SK-N-SH (cell line): ENCODE data around the gene CFI. TPM values are rescaled to one million over a fixed set of nuclear protein-coding genes. Genes with fewer than 3 reads are reported as not detected.

Experiments used
- CTCF ChIA-PET: fragments of 300-600, 350-600 bp; formaldehyde crosslinking; extraction: SDS; loops from one replicate; lab custom pipeline; 2021; lab: Yijun Ruan, JAX
- POLR2A ChIA-PET: fragments of 350-600 bp; sonication (Branson Sonifier 250); formaldehyde crosslinking; extraction: SDS; loops from one replicate; lab custom pipeline; 2020; ENCODE audit warnings: antibody characterized with exemption, inconsistent platforms; lab: Yijun Ruan, JAX
- DNase-seq: peaks from one replicate; pipeline ENCODE4 v3.0.0; 2012
- H2AFZ ChIP-seq: fragments of 200-600 bp; sonication (generic); 2 replicates; pipeline ENCODE4 v1.8.1; 2016; ENCODE audit warnings: antibody characterized with exemption, mild to moderate bottlenecking, low read depth
- H3F3A ChIP-seq: fragments of 200-600 bp; sonication (generic); replicated peaks from 2 replicates; pipeline ENCODE3; 2016; ENCODE audit warnings: antibody characterized with exemption, mild to moderate bottlenecking; ENCODE audit not compliant: insufficient read depth
- H3K27ac ChIP-seq, 2 experiments: fragments of 200-500 bp in 1 of 2; fragments of 200-600 bp in 1 of 2; sonication (Bioruptor generic) in 1 of 2; sonication (generic), shearing (Covaris generic) in 1 of 2; 2 replicates each; pipeline versions ENCODE4 v1.5.1 to v1.6.1; 2014 to 2016; ENCODE audit warnings: low read depth in 2 of 2, inconsistent platforms in 1 of 2, low read length in 1 of 2, mild to moderate bottlenecking in 1 of 2, mixed read lengths in 1 of 2
- H3K27me3 ChIP-seq: fragments of 200-600 bp; sonication (generic), shearing (Covaris generic); 2 replicates; pipeline ENCODE4 v1.6.1; 2016; ENCODE audit warnings: mixed run types; ENCODE audit not compliant: insufficient read depth
- H3K36me3 ChIP-seq, 2 experiments: fragments of 200-500 bp in 1 of 2; fragments of 200-600 bp in 1 of 2; sonication (Bioruptor generic) in 1 of 2; sonication (generic) in 1 of 2; replicated peaks in 1 of 2; 2 replicates each; pipeline versions ENCODE3 to v1.5.1; 2014 to 2016; ENCODE audit warnings: low read length in 1 of 2, mild to moderate bottlenecking in 1 of 2; ENCODE audit not compliant: insufficient read depth in 2 of 2, control insufficient read depth in 1 of 2
- H3K4me1 ChIP-seq, 2 experiments: fragments of 200-500 bp in 1 of 2; fragments of 200-600 bp in 1 of 2; sonication (Bioruptor generic) in 1 of 2; sonication (generic), shearing (Covaris generic) in 1 of 2; 2 replicates each; pipeline versions ENCODE4 v1.5.1 to v1.6.1; 2014 to 2016; ENCODE audit warnings: low read depth in 1 of 2, low read length in 1 of 2, mixed run types in 1 of 2; ENCODE audit not compliant: insufficient read depth in 2 of 2, control insufficient read depth in 1 of 2
- H3K4me2 ChIP-seq: fragments of 200-600 bp; sonication (generic), shearing (Covaris generic); 2 replicates; pipeline ENCODE4 v1.6.1; 2017; ENCODE audit warnings: mixed run types
- H3K4me3 ChIP-seq, 2 experiments: fragments of 200-500 bp in 1 of 2; fragments of 200-600 bp in 1 of 2; sonication (Bioruptor generic) in 1 of 2; sonication (generic), shearing (Covaris generic) in 1 of 2; 2 replicates each; pipeline versions ENCODE4 v1.5.1 to v1.8.1; 2014 to 2016; ENCODE audit warnings: low read depth in 2 of 2, inconsistent platforms in 1 of 2, low read length in 1 of 2, mild to moderate bottlenecking in 1 of 2, mixed read lengths in 1 of 2, moderate library complexity in 1 of 2
- H3K79me2 ChIP-seq: fragments of 200-600 bp; sonication (generic); 2 replicates; pipeline ENCODE4 v1.8.1; 2017; ENCODE audit warnings: mild to moderate bottlenecking; ENCODE audit not compliant: insufficient read depth
- H3K9ac ChIP-seq: fragments of 200-600 bp; sonication (generic); 2 replicates; pipeline ENCODE4 v1.6.1; 2017; ENCODE audit warnings: mixed run types
- H3K9me2 ChIP-seq: fragments of 200-600 bp; sonication (generic); 2 replicates; pipeline ENCODE4 v1.6.1; 2017; ENCODE audit warnings: mixed run types
- H3K9me3 ChIP-seq: fragments of 200-600 bp; sonication (generic); 2 replicates; pipeline ENCODE4 v1.6.1; 2017; ENCODE audit warnings: mixed run types, mild to moderate bottlenecking, moderate library complexity
- H4K20me1 ChIP-seq: fragments of 200-600 bp; sonication (generic); 2 replicates; pipeline ENCODE4 v1.6.1; 2017; ENCODE audit warnings: mild to moderate bottlenecking, mixed run types; ENCODE audit not compliant: insufficient read depth
- CHD2 ChIP-seq: fragments of 150-350 bp; IDR thresholded peaks from 2 replicates; pipeline ENCODE4 v1.6.1; 2018; ENCODE audit warnings: low read length; ENCODE audit not compliant: partially characterized antibody
- EZH2phosphoT487 ChIP-seq: fragments of 200-600 bp; sonication (generic); IDR thresholded peaks from 2 replicates; pipeline ENCODE4 v1.6.1; 2017; ENCODE audit warnings: low read depth, mixed run types, mild to moderate bottlenecking, antibody characterized with exemption, moderate library complexity, borderline replicate concordance
- FOXJ3 ChIP-seq: sonication (generic); formaldehyde crosslinking; IDR thresholded peaks from 2 replicates; pipeline ENCODE4 v1.5.1; 2020; ENCODE audit warnings: mild to moderate bottlenecking, missing genetic modification reagents
- FOXM1 ChIP-seq: IDR thresholded peaks from 2 replicates; pipeline ENCODE4 v1.4.0; 2012; ENCODE audit warnings: low read depth, mild to moderate bottlenecking
- GABPA ChIP-seq: IDR thresholded peaks from 2 replicates; pipeline ENCODE4 v1.4.0; 2012; ENCODE audit warnings: low read depth, mild to moderate bottlenecking
- GATA2 ChIP-seq: sonication (generic); formaldehyde crosslinking; IDR thresholded peaks from 2 replicates; pipeline ENCODE4 v1.5.0; 2020; ENCODE audit warnings: mild to moderate bottlenecking, missing genetic modification reagents
- JUND ChIP-seq: IDR thresholded peaks from 2 replicates; pipeline ENCODE4 v1.4.0; 2012
- MEF2A ChIP-seq: IDR thresholded peaks from 2 replicates; pipeline ENCODE4 v1.4.0; 2012; ENCODE audit warnings: low read depth, borderline replicate concordance
- MXI1 ChIP-seq: IDR thresholded peaks from 2 replicates; pipeline ENCODE4 v1.6.1; 2012; ENCODE audit warnings: mild to moderate bottlenecking, low read depth, low read length, improper control_type of control experiment
- NRF1 ChIP-seq: IDR thresholded peaks from 2 replicates; pipeline ENCODE4 v1.6.1; 2012; ENCODE audit warnings: low read depth, mild to moderate bottlenecking, low read length
- POLR2AphosphoS5 ChIP-seq: IDR thresholded peaks from 2 replicates; pipeline ENCODE4 v1.6.1; 2012; ENCODE audit warnings: low read depth, low read length
- RAD21 ChIP-seq: IDR thresholded peaks from 2 replicates; pipeline ENCODE4 v1.6.1; 2012; ENCODE audit warnings: mild to moderate bottlenecking, low read length
- RXRA ChIP-seq: IDR thresholded peaks from 2 replicates; pipeline ENCODE4 v1.4.0; 2012; ENCODE audit warnings: low read depth, mild to moderate bottlenecking, borderline replicate concordance
- TCF12 ChIP-seq: IDR thresholded peaks from 2 replicates; pipeline ENCODE4 v1.4.0; 2012
- TEAD4 ChIP-seq: IDR thresholded peaks from 2 replicates; pipeline ENCODE4 v1.4.0; 2012; ENCODE audit warnings: mild to moderate bottlenecking, borderline replicate concordance; ENCODE audit not compliant: insufficient read depth
- YY1 ChIP-seq: IDR thresholded peaks from 2 replicates; pipeline ENCODE4 v1.4.0; 2012; ENCODE audit warnings: low read depth, mild to moderate bottlenecking
- WGBS: methylation state at CpG from one replicate; pipeline ENCODE4 v1.1.6; 2017; ENCODE audit warnings: low lambda C conversion rate; 5-methylcytosine and 5-hydroxymethylcytosine counted together
- polyA plus RNA-seq, 3 experiments: library from polyadenylated mRNA; depleted of rRNA; stranded (reverse); fragments of >200 nt; gene quantifications; 2 replicates each; pipeline ENCODE4 v1.2.3, GENCODE V29; 2012
- TF ChIP-seq, protein P1 (sequence below): IDR thresholded peaks from 2 replicates; pipeline ENCODE4 v1.4.0; 2012; ENCODE audit warnings: low read depth
- TF ChIP-seq, protein P2 (sequence below): IDR thresholded peaks from 2 replicates; pipeline ENCODE4; 2012
- TF ChIP-seq, protein P3 (sequence below): IDR thresholded peaks from 2 replicates; pipeline ENCODE4 v1.4.0; 2012; ENCODE audit warnings: low read depth, borderline replicate concordance
- TF ChIP-seq, protein P4 (sequence below): fragments of 150-350 bp; IDR thresholded peaks from 2 replicates; pipeline ENCODE4 v1.6.1; 2017; ENCODE audit warnings: antibody characterized with exemption, low read length, low read depth, borderline replicate concordance

The CFI gene
- polyA plus RNA-seq, 1 of the 3 experiments (the other 2 are of a cell fraction): 19.6 TPM

DNA sequence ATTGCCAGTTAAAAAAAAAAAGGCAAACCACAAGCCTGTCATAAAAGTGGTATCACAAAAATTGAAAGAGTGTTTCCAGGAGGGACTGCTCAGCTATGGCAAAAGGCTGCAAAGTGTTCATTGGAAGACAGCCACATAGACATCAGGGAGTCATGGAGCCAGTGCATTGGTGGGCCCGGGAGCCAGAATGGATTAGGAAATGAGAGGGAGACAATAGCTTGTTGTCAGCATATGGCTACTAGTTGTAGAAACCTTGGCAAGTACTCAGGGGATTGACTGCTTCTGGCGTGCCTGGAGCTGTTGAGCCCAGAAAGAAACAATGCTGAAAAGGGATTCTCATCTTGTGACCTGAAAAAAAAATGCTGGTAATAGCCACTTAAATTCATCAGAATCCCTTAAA is 18.8 kb upstream of the CFI start (continued):
- TF ChIP-seq, protein P1, sequence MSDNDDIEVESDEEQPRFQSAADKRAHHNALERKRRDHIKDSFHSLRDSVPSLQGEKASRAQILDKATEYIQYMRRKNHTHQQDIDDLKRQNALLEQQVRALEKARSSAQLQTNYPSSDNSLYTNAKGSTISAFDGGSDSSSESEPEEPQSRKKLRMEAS: no peak
- TF ChIP-seq YY1: no peak
- no peak for TF ChIP-seq POLR2AphosphoS5
- TF ChIP-seq GABPA: no peak
- TF ChIP-seq, protein P2, sequence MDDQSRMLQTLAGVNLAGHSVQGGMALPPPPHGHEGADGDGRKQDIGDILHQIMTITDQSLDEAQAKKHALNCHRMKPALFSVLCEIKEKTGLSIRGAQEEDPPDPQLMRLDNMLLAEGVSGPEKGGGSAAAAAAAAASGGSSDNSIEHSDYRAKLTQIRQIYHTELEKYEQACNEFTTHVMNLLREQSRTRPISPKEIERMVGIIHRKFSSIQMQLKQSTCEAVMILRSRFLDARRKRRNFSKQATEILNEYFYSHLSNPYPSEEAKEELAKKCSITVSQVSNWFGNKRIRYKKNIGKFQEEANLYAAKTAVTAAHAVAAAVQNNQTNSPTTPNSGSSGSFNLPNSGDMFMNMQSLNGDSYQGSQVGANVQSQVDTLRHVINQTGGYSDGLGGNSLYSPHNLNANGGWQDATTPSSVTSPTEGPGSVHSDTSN: no peak
- TF ChIP-seq, all 33 proteins: peak for 0

DNA sequence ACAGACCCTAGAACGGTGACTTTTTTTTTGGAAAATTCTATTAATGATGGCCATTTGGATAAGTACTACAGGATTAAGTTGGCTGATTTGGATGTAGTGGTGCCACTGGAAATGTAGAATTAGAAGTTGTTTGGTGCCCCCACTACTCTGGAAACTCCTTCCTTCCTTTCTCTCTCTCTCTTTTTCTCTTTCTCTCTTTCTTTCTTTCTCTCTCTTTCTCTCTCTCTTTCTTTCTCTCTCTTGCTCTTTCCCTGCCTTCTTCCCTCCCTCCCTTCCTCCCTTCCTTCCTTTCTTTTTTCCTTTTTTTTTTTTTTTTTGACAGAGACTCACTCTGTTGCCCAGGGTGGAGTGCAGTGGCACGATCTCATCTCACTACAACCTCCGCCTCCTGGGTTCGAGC is 16.5 kb upstream of the CFI start:
- peaks cover 5% of the 10 kb centered on the region for H3F3A ChIP-seq
- H3K27me3 ChIP-seq: no peaks in the 10 kb centered on the region
- peaks cover 60% of the 10 kb centered on the region for H3K79me2 ChIP-seq
- no peak overlapping the region for H2AFZ ChIP-seq
- no peaks in the 10 kb centered on the region for H3K9me3 ChIP-seq
- TF ChIP-seq, protein P3, sequence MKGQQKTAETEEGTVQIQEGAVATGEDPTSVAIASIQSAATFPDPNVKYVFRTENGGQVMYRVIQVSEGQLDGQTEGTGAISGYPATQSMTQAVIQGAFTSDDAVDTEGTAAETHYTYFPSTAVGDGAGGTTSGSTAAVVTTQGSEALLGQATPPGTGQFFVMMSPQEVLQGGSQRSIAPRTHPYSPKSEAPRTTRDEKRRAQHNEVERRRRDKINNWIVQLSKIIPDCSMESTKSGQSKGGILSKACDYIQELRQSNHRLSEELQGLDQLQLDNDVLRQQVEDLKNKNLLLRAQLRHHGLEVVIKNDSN: no peak
- TF ChIP-seq GATA2 (CRISPR knock-in tag): no peak
- TF ChIP-seq TCF12: no peak
- TF ChIP-seq FOXJ3 (CRISPR knock-in tag): no peak
- no peak for TF ChIP-seq JUND
- no peak for TF ChIP-seq NRF1
- TF ChIP-seq MEF2A: no peak
- no peak for TF ChIP-seq RXRA
- TF ChIP-seq RAD21: no peak
- TF ChIP-seq EZH2phosphoT487: no peak
- no peak for TF ChIP-seq MXI1
- TF ChIP-seq FOXM1: no peak
- TF ChIP-seq YY1: no peak
- TF ChIP-seq POLR2AphosphoS5: no peak
- TF ChIP-seq TEAD4: no peak
- TF ChIP-seq, protein P4, sequence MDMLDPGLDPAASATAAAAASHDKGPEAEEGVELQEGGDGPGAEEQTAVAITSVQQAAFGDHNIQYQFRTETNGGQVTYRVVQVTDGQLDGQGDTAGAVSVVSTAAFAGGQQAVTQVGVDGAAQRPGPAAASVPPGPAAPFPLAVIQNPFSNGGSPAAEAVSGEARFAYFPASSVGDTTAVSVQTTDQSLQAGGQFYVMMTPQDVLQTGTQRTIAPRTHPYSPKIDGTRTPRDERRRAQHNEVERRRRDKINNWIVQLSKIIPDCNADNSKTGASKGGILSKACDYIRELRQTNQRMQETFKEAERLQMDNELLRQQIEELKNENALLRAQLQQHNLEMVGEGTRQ: no peak
- no peak for TF ChIP-seq CHD2
- H3K36me3 ChIP-seq: peaks cover 52 to 53% of the 10 kb centered on the region in 2 experiments
- ChIA-PET POLR2A (no interaction called here), CTCF (interaction anchor here (2.4 kb wide), 1 partner anchor 385 kb away, joined by 9 read pairs; the partner anchor contains the start of gene SEC24B)
- H3K4me2 ChIP-seq: no peak overlapping the region
- no peak overlapping the region for H3K9ac ChIP-seq
- no peak overlapping the region for H3K4me3 ChIP-seq
- no peak for DNase-seq
- no peak overlapping the region for H3K27ac ChIP-seq
- H4K20me1 ChIP-seq: no peaks in the 10 kb centered on the region
- peaks cover 5 to 11% of the 10 kb centered on the region in 2 experiments; a peak in 3 of 4 replicates for H3K4me1 ChIP-seq
- 100% methylated on average over 4 of the region's 4 CpGs for WGBS
- H3K9me2 ChIP-seq: no peaks in the 10 kb centered on the region
